Upper lobe of left lung (tissue), 6 donors: Measurements from ENCODE around the gene HIVEP3. TPM values are rescaled to one million over a fixed set of nuclear protein-coding genes. Genes with fewer than 3 reads are reported as not detected.
A peak's percentile ranks its signal among the peaks of the same experiment; 100 is the strongest.

Experiments used
- ATAC-seq, 2 donors: fragments of 200-7000 bp; cut with Tn5 transposase; one replicate each; pipeline ENCODE4 v1.9.1; 2022; ENCODE audit warnings: mild to moderate bottlenecking in 2 of 2, moderate library complexity in 2 of 2; ENCODE audit not compliant: low FRiP score in 2 of 2
- DNase-seq, 2 donors: peaks; one replicate each; pipeline ENCODE4 v3.0.0-alpha.2; 2019 to 2020
- H3K27ac ChIP-seq, 4 donors: fragments of 200-600 bp; sonication (generic); one replicate each; pipeline ENCODE4 v1.5.1; 2016 to 2019
- H3K27me3 ChIP-seq, 4 donors: fragments of 200-600 bp; sonication (generic); one replicate each; pipeline ENCODE4 v1.5.1; 2017 to 2019
- H3K36me3 ChIP-seq, 4 donors: fragments of 200-600 bp; sonication (generic); one replicate each; pipeline ENCODE4 v1.5.1; 2016 to 2019
- H3K4me1 ChIP-seq, 4 donors: fragments of 200-600 bp; sonication (generic); one replicate each; pipeline ENCODE4 v1.5.1; 2018 to 2019
- H3K4me3 ChIP-seq, 4 donors: fragments of 200-600 bp; sonication (generic); one replicate each; pipeline ENCODE4 v1.5.1; 2017 to 2019; ENCODE audit warnings: mild to moderate bottlenecking in 2 of 4, moderate library complexity in 1 of 4
- H3K9me3 ChIP-seq, 4 donors: fragments of 200-600 bp; sonication (generic); one replicate each; pipeline ENCODE4 v1.5.1; 2018 to 2019
- CTCF ChIP-seq, 6 experiments: fragments of 450-650 bp in 4 of 6; fragments of 200-600 bp in 2 of 6; sonication (generic) in 2 of 6; IDR thresholded peaks; one replicate each; pipeline ENCODE4 v1.5.1; 2016 to 2019; ENCODE audit warnings: antibody characterized with exemption in 6 of 6
- EP300 ChIP-seq, 4 donors: sonication (generic); formaldehyde crosslinking; IDR thresholded peaks; one replicate each; pipeline ENCODE4 v1.5.1; 2017; ENCODE audit warnings: antibody characterized with exemption in 4 of 4, control low read depth in 2 of 4
- POLR2A ChIP-seq, 4 donors: fragments of 450-650 bp; IDR thresholded peaks; one replicate each; pipeline ENCODE4 v1.5.1; 2016 to 2017; ENCODE audit warnings: antibody characterized with exemption in 4 of 4, mild to moderate bottlenecking in 2 of 4
- POLR2AphosphoS5 ChIP-seq, 2 donors: sonication (generic); formaldehyde crosslinking; IDR thresholded peaks; one replicate each; pipeline ENCODE4 v1.5.1; 2017; ENCODE audit warnings: antibody characterized with exemption in 2 of 2
- WGBS, 2 donors: methylation state at CpG; one replicate each; pipeline ENCODE4 v1.1.5; 2017 to 2018; 5-methylcytosine and 5-hydroxymethylcytosine counted together
- total RNA-seq, 6 donors: library from RNA; depleted of rRNA in 4 of 6; stranded (reverse); fragments of >200 nt in 4 of 6; gene quantifications; one replicate each; pipeline versions ENCODE4 v1.1.0 to v1.2.1, GENCODE V29; 2016 to 2021
- donor health status: DM: no; HTN: no; CAD: no; lungs with moderate emphysema.
- donor health status: DM: no; HTN: yes; CAD: no; lungs with severe emphysema.

The HIVEP3 gene
- total RNA-seq, 6 donors from 2014 or later, result 9.7 to 23.0 (median 11.6) TPM

GRCh38 chr1:41868241-41868998 lies 50.3 kb downstream of the HIVEP3 start:
- WGBS, 2 donors, result 78 to 84% methylated on average over 6 of the region's 6 CpGs
- no peaks in the 10 kb centered on the region for H3K9me3 ChIP-seq
- H3K27me3 ChIP-seq, result no peaks in the 10 kb centered on the region
- peaks cover 0 to 8% (median 3%) of the 10 kb centered on the region in 4 donors for H3K4me1 ChIP-seq
- no peaks in the 10 kb centered on the region for H3K36me3 ChIP-seq
- DNase-seq (no peak), ATAC-seq (no peak)
- H3K4me3 ChIP-seq, result no peak overlapping the region
- TF ChIP-seq EP300 (IDR thresholded peaks at IDR 0.05), result no peak
- TF ChIP-seq POLR2A (IDR thresholded peaks at IDR 0.05), result no peak
- no peak for TF ChIP-seq CTCF (IDR thresholded peaks at IDR 0.05)
- TF ChIP-seq POLR2AphosphoS5 (IDR thresholded peaks at IDR 0.05), result no peak
- H3K27ac ChIP-seq, result no peak overlapping the region

- H3K4me3 ChIP-seq, result no peak overlapping the region
- ATAC-seq (no peak), DNase-seq (peak in 1 of 2 donors; percentile 17)
- no peaks in the 10 kb centered on the region for H3K36me3 ChIP-seq
- H3K27me3 ChIP-seq, result no peaks in the 10 kb centered on the region
- 76 to 77% methylated on average over 1 to 2 of the region's 2 CpGs for WGBS, 2 donors
- no peak overlapping the region for H3K27ac ChIP-seq
- no peak for TF ChIP-seq POLR2A (IDR thresholded peaks at IDR 0.05)
- no peak for TF ChIP-seq CTCF (IDR thresholded peaks at IDR 0.05)
- H3K4me1 ChIP-seq, result peaks cover 0 to 12% (median 8%) of the 10 kb centered on the region in 4 donors
- H3K9me3 ChIP-seq, result no peaks in the 10 kb centered on the region
Observed at GRCh38 chr1:41866285-41866684, 52.4 kb downstream of the HIVEP3 start.

GRCh38 chr1:41864471-41865040 lies 54.2 kb downstream of the HIVEP3 start:
- TF ChIP-seq POLR2AphosphoS5 (IDR thresholded peaks at IDR 0.05) (no peak), EP300 (IDR thresholded peaks at IDR 0.05) (no peak), POLR2A (IDR thresholded peaks at IDR 0.05) (no peak), CTCF (IDR thresholded peaks at IDR 0.05) (no peak)
- ATAC-seq (no peak), DNase-seq (no peak)
- WGBS, 2 donors, result 78 to 80% methylated on average over 4 of the region's 4 CpGs
- no peaks in the 10 kb centered on the region for H3K27me3 ChIP-seq
- no peaks in the 10 kb centered on the region for H3K36me3 ChIP-seq
- H3K27ac ChIP-seq, result no peak overlapping the region
- H3K4me3 ChIP-seq, result no peak overlapping the region
- H3K9me3 ChIP-seq, result no peaks in the 10 kb centered on the region
- H3K4me1 ChIP-seq, result peaks cover 0 to 11% (median 7%) of the 10 kb centered on the region in 4 donors

- whole genome bisulfite sequencing, 2 donors, result 93 to 94% methylated on average over 4 of the region's 4 CpGs
- H3K27ac ChIP-seq, result no peak overlapping the region
Observed at GRCh38 chr1:41863718-41864117, 55.0 kb downstream of the HIVEP3 start.

More at GRCh38 chr1:41863718-41864117, 55.0 kb downstream of the HIVEP3 start:
- DNase-seq (no peak), ATAC-seq (no peak)
- TF ChIP-seq POLR2AphosphoS5 (IDR thresholded peaks at IDR 0.05) (no peak), POLR2A (IDR thresholded peaks at IDR 0.05) (no peak), EP300 (IDR thresholded peaks at IDR 0.05) (no peak), CTCF (IDR thresholded peaks at IDR 0.05) (no peak)
- H3K36me3 ChIP-seq, result no peaks in the 10 kb centered on the region
- H3K4me3 ChIP-seq, result no peak overlapping the region
- H3K4me1 ChIP-seq, result peaks cover 0 to 11% (median 7%) of the 10 kb centered on the region in 4 donors
- H3K9me3 ChIP-seq, result no peaks in the 10 kb centered on the region
- H3K27me3 ChIP-seq, result no peaks in the 10 kb centered on the region
